Smooth muscle cell (in vitro differentiated cells): ENCODE measurements around the gene COX5A. TPM values are rescaled to one million over a fixed set of nuclear protein-coding genes. Genes with fewer than 3 reads are reported as not detected.

ENCODE experiments used
- DNase-seq: peaks from one replicate; lab custom pipeline; 2025; ENCODE audit not compliant: unreplicated experiment; lab: John Stamatoyannopoulos, UW
- H2AFZ ChIP-seq: fragments of 200-600 bp; sonication (generic); 2 replicates; pipeline ENCODE4 v1.6.0; 2016; ENCODE audit warnings: antibody characterized with exemption, low read depth, mild to moderate bottlenecking
- H3F3A ChIP-seq: fragments of 200-600 bp; sonication (generic); 2 replicates; pipeline ENCODE4 v1.6.0; 2017; ENCODE audit warnings: antibody characterized with exemption, low read depth
- H3K27ac ChIP-seq: fragments of 200-600 bp; sonication (generic); 2 replicates; pipeline ENCODE4 v1.5.1; 2016; ENCODE audit warnings: low read depth, mild to moderate bottlenecking
- H3K27me3 ChIP-seq: fragments of 200-600 bp; sonication (generic); 2 replicates; pipeline ENCODE4 v1.6.1; 2016; ENCODE audit warnings: low read depth, mild to moderate bottlenecking
- H3K36me3 ChIP-seq: fragments of 200-600 bp; sonication (generic); 2 replicates; pipeline ENCODE4 v1.5.1; 2016; ENCODE audit warnings: low read depth
- H3K4me1 ChIP-seq: fragments of 200-600 bp; sonication (generic); 2 replicates; pipeline ENCODE4 v1.5.1; 2016; ENCODE audit warnings: low read depth
- H3K4me2 ChIP-seq: fragments of 200-600 bp; sonication (generic); 2 replicates; pipeline ENCODE4 v1.6.0; 2016; ENCODE audit warnings: mild to moderate bottlenecking
- H3K4me3 ChIP-seq: fragments of 200-600 bp; sonication (generic); 2 replicates; pipeline ENCODE4 v1.5.1; 2016; ENCODE audit warnings: mild to moderate bottlenecking
- H3K79me2 ChIP-seq: fragments of 200-600 bp; sonication (generic); 2 replicates; pipeline ENCODE4 v1.6.0; 2016; ENCODE audit warnings: low read depth, mild to moderate bottlenecking
- H3K9ac ChIP-seq: fragments of 200-600 bp; sonication (generic); 2 replicates; pipeline ENCODE4 v1.6.0; 2016; ENCODE audit warnings: low read depth
- H3K9me3 ChIP-seq: fragments of 200-600 bp; sonication (generic); replicated peaks from 2 replicates; pipeline ENCODE4 v1.5.1; 2016; ENCODE audit warnings: low read depth
- H4K20me1 ChIP-seq: fragments of 200-600 bp; sonication (generic); 2 replicates; pipeline ENCODE4 v1.6.0; 2016; ENCODE audit warnings: low read depth
- WGBS: methylation state at CpG from one replicate; pipeline ENCODE4 v1.1.7; 2016; ENCODE audit warnings: low lambda C conversion rate; 5-methylcytosine and 5-hydroxymethylcytosine counted together
- polyA plus RNA-seq: library from polyadenylated mRNA; unstranded; fragments of >200 nt; fragmentation: Nextera tagmentation; extraction: Ambion mirVana; gene quantifications from 2 replicates; pipeline ENCODE4 v1.2.1, GENCODE V29; 2016
- small RNA-seq: library from RNA; depleted of rRNA; stranded (forward); fragments of <200 nt; gene quantifications from one replicate; pipeline ENCODE3, GENCODE V24; 2014
- total RNA-seq: library from RNA; depleted of rRNA; stranded (reverse); fragments of >200 nt; gene quantifications from 2 replicates; pipeline ENCODE4 v1.2.3, GENCODE V29; 2014
- TF ChIP-seq, protein P1 (sequence below): fragments of 200-600 bp; sonication (generic); IDR thresholded peaks from 2 replicates; pipeline ENCODE4 v1.5.1; 2017; ENCODE audit warnings: borderline replicate concordance, mild to moderate bottlenecking, antibody characterized with exemption; ENCODE audit not compliant: insufficient read depth, poor library complexity, severe bottlenecking

COX5A gene
- total and polyA plus RNA-seq, 2 experiments from 2014 or later, result 154 to 325 TPM

DNA sequence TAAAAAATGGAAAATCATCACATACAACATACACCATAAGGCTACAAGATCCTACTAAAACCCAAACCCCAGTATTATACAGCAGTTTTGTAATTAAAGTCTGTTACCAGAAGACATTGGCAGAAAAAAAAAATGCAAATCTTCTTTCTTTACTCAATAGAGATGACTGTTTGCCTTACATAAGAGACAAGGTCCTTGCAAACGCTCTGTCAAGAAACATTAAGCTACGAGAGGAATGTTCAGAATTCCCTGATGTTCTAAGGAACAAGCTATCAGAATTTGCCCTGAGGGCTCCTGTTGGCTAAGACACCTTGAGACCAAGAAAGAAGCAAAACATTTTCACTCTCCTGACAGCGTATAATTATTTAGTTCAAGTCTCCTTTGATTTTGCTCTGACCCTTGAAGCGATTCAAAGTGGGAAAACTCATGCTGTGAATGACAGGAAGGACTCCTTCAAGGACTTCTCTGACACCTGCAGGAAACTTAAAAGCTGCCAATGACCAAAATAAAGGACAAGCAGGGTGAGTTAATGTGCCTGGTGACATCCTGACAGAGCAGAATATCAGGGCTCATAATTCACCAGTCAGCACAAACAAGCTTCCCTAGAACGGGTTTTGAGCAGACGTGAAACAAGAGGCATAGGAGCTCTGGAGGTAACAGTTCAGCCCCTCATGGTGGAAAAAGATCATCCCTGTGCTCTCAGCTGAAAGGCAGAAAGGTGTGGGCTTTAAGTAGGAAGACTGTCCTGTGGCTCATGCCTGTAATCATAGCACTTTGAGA is 67.2 kb downstream of the COX5A start:
- H3K9ac ChIP-seq, result no peak overlapping the region
- H3K27me3 ChIP-seq, result no peaks in the 10 kb centered on the region
- no peaks in the 10 kb centered on the region for H3K36me3 ChIP-seq
- TF ChIP-seq, protein P1, sequence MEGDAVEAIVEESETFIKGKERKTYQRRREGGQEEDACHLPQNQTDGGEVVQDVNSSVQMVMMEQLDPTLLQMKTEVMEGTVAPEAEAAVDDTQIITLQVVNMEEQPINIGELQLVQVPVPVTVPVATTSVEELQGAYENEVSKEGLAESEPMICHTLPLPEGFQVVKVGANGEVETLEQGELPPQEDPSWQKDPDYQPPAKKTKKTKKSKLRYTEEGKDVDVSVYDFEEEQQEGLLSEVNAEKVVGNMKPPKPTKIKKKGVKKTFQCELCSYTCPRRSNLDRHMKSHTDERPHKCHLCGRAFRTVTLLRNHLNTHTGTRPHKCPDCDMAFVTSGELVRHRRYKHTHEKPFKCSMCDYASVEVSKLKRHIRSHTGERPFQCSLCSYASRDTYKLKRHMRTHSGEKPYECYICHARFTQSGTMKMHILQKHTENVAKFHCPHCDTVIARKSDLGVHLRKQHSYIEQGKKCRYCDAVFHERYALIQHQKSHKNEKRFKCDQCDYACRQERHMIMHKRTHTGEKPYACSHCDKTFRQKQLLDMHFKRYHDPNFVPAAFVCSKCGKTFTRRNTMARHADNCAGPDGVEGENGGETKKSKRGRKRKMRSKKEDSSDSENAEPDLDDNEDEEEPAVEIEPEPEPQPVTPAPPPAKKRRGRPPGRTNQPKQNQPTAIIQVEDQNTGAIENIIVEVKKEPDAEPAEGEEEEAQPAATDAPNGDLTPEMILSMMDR, result no peak
- no peaks in the 10 kb centered on the region for H3K9me3 ChIP-seq
- peaks cover 62% of the 10 kb centered on the region for H3K79me2 ChIP-seq
- no peak overlapping the region for H2AFZ ChIP-seq
- no peak overlapping the region for H3K4me3 ChIP-seq
- DNase-seq, result no peak
- H3K4me1 ChIP-seq, result peaks cover 11% of the 10 kb centered on the region
- H3F3A ChIP-seq, result no peaks in the 10 kb centered on the region
- H3K27ac ChIP-seq, result peak overlapping the region; percentile 8
- WGBS, result 34% methylated on average over 6 of the region's 6 CpGs
- H4K20me1 ChIP-seq, result peaks cover 71% of the 10 kb centered on the region
- H3K4me2 ChIP-seq, result peak overlapping the region; percentile 15

Small RNAs within 50 kb of the gene (small RNA-seq; reads per million reads assigned to genes)
- not detected for gene RF00019

Other genes with a start within 250 kb of the COX5A start
- 18.4 and 23.3 TPM in 2 replicates for gene EDC3, start 242.0 kb downstream of the COX5A start, total RNA-seq
- 26.7 and 32.9 TPM in 2 replicates for gene EDC3, start 242.0 kb downstream of the COX5A start, polyA plus RNA-seq
- gene CYP1A1, start 212.5 kb downstream of the COX5A start, total RNA-seq, result 0.81 and 1.9 TPM in 2 replicates
- 0.09 and 0.13 TPM in 2 replicates for gene CYP1A1, start 212.5 kb downstream of the COX5A start, polyA plus RNA-seq
- gene CYP1A2, start 189.2 kb downstream of the COX5A start, total RNA-seq, result not detected in 2 replicates
- gene CYP1A2, start 189.2 kb downstream of the COX5A start, polyA plus RNA-seq, result not detected in 2 replicates
- gene CSK, start 156.0 kb downstream of the COX5A start, total RNA-seq, result 10.4 and 19.6 TPM in 2 replicates
- 14.1 and 16.5 TPM in 2 replicates for gene CSK, start 156.0 kb downstream of the COX5A start, polyA plus RNA-seq
- gene LMAN1L, start 125.2 kb downstream of the COX5A start, total RNA-seq, result not detected in 2 replicates
- not detected in 2 replicates for gene LMAN1L, start 125.2 kb downstream of the COX5A start, polyA plus RNA-seq
- 0.04 and 0.22 TPM in 2 replicates for gene CPLX3, start 111.4 kb downstream of the COX5A start, total RNA-seq
- gene CPLX3, start 111.4 kb downstream of the COX5A start, polyA plus RNA-seq, result not detected in 2 replicates
- 14.2 and 24.1 TPM in 2 replicates for gene ULK3, start 94.9 kb downstream of the COX5A start, total RNA-seq
- 20.8 and 23.7 TPM in 2 replicates for gene ULK3, start 94.9 kb downstream of the COX5A start, polyA plus RNA-seq
- 47.5 and 55.5 TPM in 2 replicates for gene SCAMP2, start 64.7 kb downstream of the COX5A start, total RNA-seq
- 80.3 and 87.6 TPM in 2 replicates for gene SCAMP2, start 64.7 kb downstream of the COX5A start, polyA plus RNA-seq
- gene MPI, start 48.0 kb downstream of the COX5A start, total RNA-seq, result 43.6 and 53.1 TPM in 2 replicates
- gene MPI, start 48.0 kb downstream of the COX5A start, polyA plus RNA-seq, result 35.6 and 41.9 TPM in 2 replicates
- 52.4 and 53.7 TPM in 2 replicates for gene FAM219B, start 31.2 kb downstream of the COX5A start, total RNA-seq
- 37.1 and 40.2 TPM in 2 replicates for gene FAM219B, start 31.2 kb downstream of the COX5A start, polyA plus RNA-seq
- gene RPP25, start 18.7 kb upstream of the COX5A start, total RNA-seq, result 5.5 and 8.7 TPM in 2 replicates
- gene RPP25, start 18.7 kb upstream of the COX5A start, polyA plus RNA-seq, result 24.0 and 26.2 TPM in 2 replicates
- 2.8 and 18.1 TPM in 2 replicates for gene SCAMP5, start 57.5 kb upstream of the COX5A start, total RNA-seq
- 5.5 and 6.6 TPM in 2 replicates for gene SCAMP5, start 57.5 kb upstream of the COX5A start, polyA plus RNA-seq
- gene PPCDC, start 85.5 kb upstream of the COX5A start, total RNA-seq, result 6.2 and 33.7 TPM in 2 replicates
- gene PPCDC, start 85.5 kb upstream of the COX5A start, polyA plus RNA-seq, result 7.8 and 11.9 TPM in 2 replicates